H1 (cell line): ENCODE measurements around the gene DLG4. TPM values are rescaled to one million over a fixed set of nuclear protein-coding genes. Genes with fewer than 3 reads are reported as not detected.

Experiments
- CTCF ChIA-PET: fragments of 300-600 bp; sonication (Branson Sonifier 250); formaldehyde crosslinking; loops from one replicate; lab custom pipeline; 2021; ENCODE audit not compliant: partially characterized antibody; lab: Charles Lee
- POLR2A ChIA-PET: fragments of 300-600 bp; sonication (Branson Sonifier 250); formaldehyde crosslinking; loops from one replicate; lab custom pipeline; 2021; ENCODE audit warnings: inconsistent platforms; ENCODE audit not compliant: partially characterized antibody; lab: Charles Lee
- DNase-seq, 2 experiments: peaks; one replicate each; pipeline versions ENCODE4 v3.0.0 to v3.0.0-alpha.2; 2010 to 2022; ENCODE audit warnings: low spot score in 2 of 2, low read depth in 1 of 2, mixed read lengths in 1 of 2
- FAIRE-seq: peaks from 2 replicates; lab custom pipeline; 2011; peaks lifted over from hg19 to GRCh38; lab: Jason Lieb, UNC
- H2AFZ ChIP-seq: 2 replicates; pipeline ENCODE4 v1.8.1; 2012; ENCODE audit warnings: low read length, inconsistent platforms
- H2AK5ac ChIP-seq: 2 replicates; pipeline ENCODE4 v1.6.1; 2013; ENCODE audit warnings: low read depth, low read length
- H2BK120ac ChIP-seq: replicated peaks from 2 replicates; pipeline ENCODE3; 2013; ENCODE audit warnings: low read depth, low read length, inconsistent platforms
- H2BK12ac ChIP-seq: 2 replicates; pipeline ENCODE4 v1.6.1; 2013; ENCODE audit warnings: low read depth, low read length
- H2BK15ac ChIP-seq: 2 replicates; pipeline ENCODE4 v1.6.1; 2013; ENCODE audit warnings: low read length
- H2BK20ac ChIP-seq: 2 replicates; pipeline ENCODE4 v1.6.1; 2013; ENCODE audit warnings: low read length
- H2BK5ac ChIP-seq: 2 replicates; pipeline ENCODE4 v1.6.1; 2013; ENCODE audit warnings: low read depth, low read length
- H3K14ac ChIP-seq: 2 replicates; pipeline ENCODE4 v1.6.1; 2013; ENCODE audit warnings: inconsistent platforms; ENCODE audit not compliant: insufficient read length
- H3K18ac ChIP-seq: 2 replicates; pipeline ENCODE4 v1.6.1; 2013; ENCODE audit warnings: low read length; ENCODE audit errors: extremely low read depth
- H3K23ac ChIP-seq: 2 replicates; pipeline ENCODE4 v1.6.1; 2013; ENCODE audit warnings: inconsistent platforms; ENCODE audit not compliant: insufficient read length
- H3K23me2 ChIP-seq: 2 replicates; pipeline ENCODE4 v1.6.1; 2013; ENCODE audit warnings: low read depth, low read length
- H3K27ac ChIP-seq: 2 replicates; pipeline ENCODE4 v1.6.1; 2011; ENCODE audit warnings: low read depth, low read length, inconsistent platforms
- H3K27me3 ChIP-seq, 4 experiments: replicated peaks in 1 of 4; 1 replicate in 1 of 4; 2 replicates in 3 of 4; pipeline versions ENCODE4 v1.6.1 to v1.8.1; 2011 to 2013; ENCODE audit warnings: low read length in 3 of 4, mild to moderate bottlenecking in 3 of 4, inconsistent platforms in 2 of 4, mixed read lengths in 2 of 4, moderate library complexity in 1 of 4; ENCODE audit not compliant: control insufficient read depth in 3 of 4, insufficient read depth in 3 of 4; ENCODE audit errors: extremely low read depth in 1 of 4
- H3K36me3 ChIP-seq, 4 experiments: 2 replicates each; pipeline versions ENCODE4 v1.6.1 to v1.8.1; 2011 to 2013; ENCODE audit warnings: mild to moderate bottlenecking in 4 of 4, low read length in 3 of 4, moderate library complexity in 2 of 4, control low read depth in 1 of 4, inconsistent platforms in 1 of 4; ENCODE audit not compliant: insufficient read depth in 4 of 4, control insufficient read depth in 2 of 4
- H3K4ac ChIP-seq: replicated peaks from 2 replicates; pipeline ENCODE3; 2013; ENCODE audit warnings: low read length, low read depth, mixed read lengths, inconsistent platforms; ENCODE audit not compliant: insufficient read length
- H3K4me1 ChIP-seq, 4 experiments: replicated peaks in 1 of 4; 1 replicate in 1 of 4; 2 replicates in 3 of 4; pipeline versions ENCODE4 v1.6.1 to v1.8.1; 2011 to 2013; ENCODE audit warnings: low read length in 3 of 4, inconsistent platforms in 2 of 4, mixed read lengths in 1 of 4; ENCODE audit not compliant: insufficient read depth in 4 of 4, control insufficient read depth in 3 of 4
- H3K4me2 ChIP-seq, 2 experiments: 2 replicates each; pipeline versions ENCODE4 v1.6.1 to v1.8.1; 2011 to 2013; ENCODE audit warnings: low read depth in 2 of 2, low read length in 2 of 2, control low read depth in 1 of 2, inconsistent platforms in 1 of 2, mild to moderate bottlenecking in 1 of 2; ENCODE audit not compliant: insufficient read depth in 1 of 2
- H3K4me3 ChIP-seq, 4 experiments: fragments of 200-600, 300-600 bp in 1 of 4; sonication (generic), shearing (Covaris generic), sonication (Bioruptor Twin) in 1 of 4; 2 replicates each; pipeline versions ENCODE4 v1.5.1 to v1.8.1; 2011 to 2016; ENCODE audit warnings: low read length in 4 of 4, low read depth in 3 of 4, control low read depth in 2 of 4, inconsistent platforms in 2 of 4, mild to moderate bottlenecking in 2 of 4, mixed read lengths in 1 of 4, moderate library complexity in 1 of 4; ENCODE audit not compliant: insufficient read depth in 2 of 4; ENCODE audit errors: extremely low read depth in 1 of 4
- H3K56ac ChIP-seq: replicated peaks from 2 replicates; pipeline ENCODE3; 2013; ENCODE audit warnings: low read depth, mild to moderate bottlenecking, mixed read lengths, low read length, inconsistent platforms; ENCODE audit not compliant: insufficient read length
- H3K79me1 ChIP-seq: 2 replicates; pipeline ENCODE4 v1.6.1; 2013; ENCODE audit warnings: low read depth, low read length, control low read depth
- H3K79me2 ChIP-seq, 2 experiments: 2 replicates each; pipeline versions ENCODE4 v1.6.1 to v1.8.1; 2012 to 2013; ENCODE audit warnings: low read length in 2 of 2, mild to moderate bottlenecking in 2 of 2, inconsistent platforms in 1 of 2; ENCODE audit not compliant: insufficient read depth in 2 of 2, control insufficient read depth in 1 of 2
- H3K9ac ChIP-seq, 4 experiments: replicated peaks in 1 of 4; 1 replicate in 1 of 4; 2 replicates in 3 of 4; pipeline versions ENCODE4 v1.6.1 to v1.8.1; 2011 to 2013; ENCODE audit warnings: low read depth in 3 of 4, low read length in 3 of 4, control low read depth in 2 of 4, mild to moderate bottlenecking in 2 of 4, moderate library complexity in 2 of 4, inconsistent platforms in 1 of 4; ENCODE audit errors: extremely low read depth in 1 of 4
- H3K9me3 ChIP-seq, 2 experiments: 2 replicates each; pipeline versions ENCODE4 v1.6.1 to v1.8.1; 2012 to 2013; ENCODE audit warnings: mild to moderate bottlenecking in 2 of 2, moderate library complexity in 2 of 2, control low read depth in 1 of 2, inconsistent platforms in 1 of 2, low read depth in 1 of 2, low read length in 1 of 2, mixed read lengths in 1 of 2; ENCODE audit not compliant: insufficient read depth in 2 of 2
- H4K20me1 ChIP-seq, 2 experiments: replicated peaks in 1 of 2; 2 replicates each; pipeline versions ENCODE3 to v1.8.1; 2011 to 2013; ENCODE audit warnings: inconsistent platforms in 2 of 2, low read length in 2 of 2, mild to moderate bottlenecking in 1 of 2; ENCODE audit not compliant: insufficient read depth in 2 of 2, control insufficient read depth in 1 of 2
- H4K5ac ChIP-seq: 2 replicates; pipeline ENCODE4 v1.6.1; 2013; ENCODE audit warnings: low read length, low read depth, mixed read lengths, inconsistent platforms; ENCODE audit not compliant: insufficient read length
- H4K8ac ChIP-seq: 2 replicates; pipeline ENCODE4 v1.8.0; 2013; ENCODE audit warnings: mild to moderate bottlenecking, moderate library complexity, low read length, inconsistent platforms; ENCODE audit not compliant: insufficient read depth; ENCODE audit errors: extremely low read depth
- H4K91ac ChIP-seq: replicated peaks from 2 replicates; pipeline ENCODE3; 2013; ENCODE audit warnings: low read length, mixed read lengths, inconsistent platforms; ENCODE audit not compliant: insufficient read length
- CEBPB ChIP-seq: IDR thresholded peaks from 2 replicates; pipeline ENCODE4 v1.6.1; 2012; ENCODE audit warnings: low read depth, low read length
- SRF ChIP-seq: IDR thresholded peaks from 2 replicates; pipeline ENCODE4 v1.6.1; 2011; ENCODE audit warnings: mild to moderate bottlenecking, low read depth, low read length, moderate library complexity
- WGBS, 2 experiments: shearing (Covaris generic) in 1 of 2; methylation state at CpG; one replicate each; pipeline versions ENCODE4 v1.1.6 to v1.1.7; 2013 to 2015; ENCODE audit warnings: low lambda C conversion rate in 2 of 2, mixed read lengths in 2 of 2, inconsistent platforms in 1 of 2, low coverage in 1 of 2, missing lambda C conversion rate in 1 of 2; ENCODE audit not compliant: insufficient replicate concordance in 2 of 2, insufficient coverage in 1 of 2, insufficient read length in 1 of 2; ENCODE audit errors: extremely low coverage in 1 of 2, missing lambda C conversion rate in 1 of 2; 5-methylcytosine and 5-hydroxymethylcytosine counted together
- polyA plus RNA-seq, 7 experiments: library from polyadenylated mRNA; depleted of rRNA in 3 of 7; stranded (reverse) in 5 of 7; unstranded in 2 of 7; fragments of >200 nt in 5 of 7; fragments of 200-250 nt in 2 of 7; gene quantifications; 1 replicate in 5 of 7; 2 replicates in 1 of 7; 4 replicates in 1 of 7; pipeline versions ENCODE4 v1.2.1 to v1.2.3, GENCODE V29; 2011 to 2013; ENCODE audit warnings: missing spikeins in 2 of 7, mixed read lengths in 2 of 7
- total RNA-seq: library from RNA; stranded (reverse); fragmentation: NEBNext Ultra II Directional; extraction: Animal tissue kit (Norgen Biotek cat#: 25700); gene quantifications from 2 replicates; pipeline ENCODE4 v1.2.1, GENCODE V29; 2021
- TF ChIP-seq, protein P1 (sequence below): IDR thresholded peaks from 2 replicates; pipeline ENCODE4 v1.6.1; 2012; ENCODE audit warnings: inconsistent platforms

Gene DLG4
- total and polyA plus RNA-seq, 2 of the 8 experiments (the other 6 are each of a cell fraction or from before 2014, with no cell fraction given): 18.9 to 45.9 TPM

DNA sequence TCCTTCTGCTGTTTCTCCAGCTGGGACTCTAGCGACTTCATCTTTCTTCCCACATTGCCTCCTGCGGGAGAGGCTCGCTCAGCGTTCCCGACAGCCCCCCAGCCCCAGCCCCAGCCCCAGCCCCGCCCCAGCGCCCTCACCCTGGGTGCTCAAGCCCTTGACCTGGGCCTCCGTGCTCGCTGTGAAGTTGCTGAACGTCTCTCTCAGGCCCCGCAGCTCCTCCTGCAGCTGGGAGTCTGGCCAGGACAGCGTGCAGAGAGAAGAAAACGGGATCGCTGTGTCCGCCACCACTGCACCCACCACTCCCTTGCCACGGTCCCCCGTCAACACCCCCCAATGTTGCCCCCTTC is 42.8 kb downstream of the DLG4 start:
- Histone ChIP-seq H2BK5ac (no peak overlapping the region), H2BK20ac (no peak overlapping the region), H3K36me3 (no peaks in the 10 kb centered on the region; a peak in 1 of 8 replicates), H4K5ac (no peak overlapping the region), H4K20me1 (peaks cover 0 to 21% of the 10 kb centered on the region in 2 experiments), H3K23ac (no peak overlapping the region), H3K9me3 (no peaks in the 10 kb centered on the region), H4K8ac (no peak overlapping the region), H3K27me3 (peaks cover 0 to 28% (median 21%) of the 10 kb centered on the region in 4 experiments; a peak in 6 of 7 replicates), H3K79me1 (peaks cover 8% of the 10 kb centered on the region; the same call in 1 of the 2 replicates), H3K4me3 (peak overlapping the region; percentile 39 to 86 (median 58)), H3K9ac (no peak overlapping the region), H3K4me2 (peak overlapping the region; percentile 79 to 99), H2BK120ac (no peak overlapping the region), H3K27ac (no peak overlapping the region), H2AK5ac (0 out of 2 replicates have a peak overlapping the region, but pooled peaks have one; percentile 46), H3K14ac (no peak overlapping the region), H4K91ac (peak overlapping the region; percentile 80), H2AFZ (0 out of 2 replicates have a peak overlapping the region, but pooled peaks have one; percentile 74), H3K4me1 (peaks cover 0 to 23% (median 11%) of the 10 kb centered on the region in 4 experiments; a peak in 6 of 7 replicates), H3K56ac (no peak overlapping the region), H3K18ac (peak overlapping the region; percentile 75; the same call in 1 of the 2 replicates), H3K79me2 (no peaks in the 10 kb centered on the region), H2BK15ac (no peak overlapping the region), H3K4ac (no peak overlapping the region), H3K23me2 (peaks cover 38% of the 10 kb centered on the region), H2BK12ac (no peak overlapping the region)
- TF ChIP-seq CEBPB: no peak
- TF ChIP-seq, protein P1, sequence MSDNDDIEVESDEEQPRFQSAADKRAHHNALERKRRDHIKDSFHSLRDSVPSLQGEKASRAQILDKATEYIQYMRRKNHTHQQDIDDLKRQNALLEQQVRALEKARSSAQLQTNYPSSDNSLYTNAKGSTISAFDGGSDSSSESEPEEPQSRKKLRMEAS: peak; percentile 38; the same call in 1 of the 2 replicates
- TF ChIP-seq SRF: peak; percentile 42; the same call in 1 of the 2 replicates
- WGBS, 2 experiments: 17% methylated on average over 2 of the region's 17 CpGs; no CpG with 5 or more reads in 1 of the 2 experiments
- ChIA-PET POLR2A (interaction anchor here (0.7 to 3.3 kb wide), 13 partner anchors 9 to 141 kb away, joined by 3 to 15 read pairs (median 4); partner anchors contain the start of genes DLG4 and SLC16A13), CTCF (interaction anchor here (0.7 to 4.7 kb wide), 33 partner anchors 9 to 383 kb away, joined by 3 to 50 read pairs (median 5); partner anchors contain the start of genes SLC16A11 and SLC16A13)
- no peak for FAIRE-seq
- no peak for DNase-seq
